GM19025 (cell line): ENCODE measurements around the gene KLK12.

Experiments used
- ATAC-seq: cut with Tn5 transposase; IDR thresholded peaks from one replicate; pipeline ENCODE4 v1.9.1; 2021; ENCODE audit warnings: mild to moderate bottlenecking, low read depth, moderate library complexity; ENCODE audit not compliant: unreplicated experiment

The KLK12 gene

GRCh38 chr19:51018745-51019543 is 15.9 kb downstream of the KLK12 start:
- ATAC-seq = no peak

- ATAC-seq = no peak
Observed at GRCh38 chr19:51016798-51017683, 17.8 kb downstream of the KLK12 start.

- ATAC-seq = no peak
Observed at GRCh38 chr19:51015691-51016267, 19.0 kb downstream of the KLK12 start.

GRCh38 chr19:51014242-51014641 is 20.6 kb downstream of the KLK12 start:
- no peak for ATAC-seq

- no peak for ATAC-seq
Observed at GRCh38 chr19:51012661-51013190, 22.1 kb downstream of the KLK12 start.

GRCh38 chr19:51010066-51010795 is 24.6 kb downstream of the KLK12 start:
- ATAC-seq = no peak

- ATAC-seq = no peak
Observed at GRCh38 chr19:51009061-51009891, 25.5 kb downstream of the KLK12 start.

GRCh38 chr19:51007488-51007887 is 27.3 kb downstream of the KLK12 start:
- ATAC-seq = no peak

GRCh38 chr19:51006406-51006805 is 28.4 kb downstream of the KLK12 start:
- ATAC-seq = no peak

- ATAC-seq = no peak
Observed at GRCh38 chr19:51005248-51005647, 29.6 kb downstream of the KLK12 start.

GRCh38 chr19:51003316-51003715 is 31.5 kb downstream of the KLK12 start:
- ATAC-seq = no peak

GRCh38 chr19:51002542-51003311 is 32.1 kb downstream of the KLK12 start:
- no peak for ATAC-seq

- ATAC-seq = no peak
Observed at GRCh38 chr19:51002089-51002532, 32.7 kb downstream of the KLK12 start.

- ATAC-seq = no peak
Observed at GRCh38 chr19:51001515-51001914, 33.3 kb downstream of the KLK12 start, which contains the start of gene KLK8. KLK8 (minus strand) TSS chr19:51001604; CDS start chr19:51001167, 437 bp downstream.

GRCh38 chr19:51000981-51001380 is 33.8 kb downstream of the KLK12 start:
- ATAC-seq = no peak

- ATAC-seq = no peak
Observed at GRCh38 chr19:51000426-51000825, 34.4 kb downstream of the KLK12 start.

- no peak for ATAC-seq
Observed at GRCh38 chr19:50998686-50999085, 36.1 kb downstream of the KLK12 start.

- no peak for ATAC-seq
Observed at GRCh38 chr19:50998061-50998460, 36.7 kb downstream of the KLK12 start.
